Measurements from ENCODE around the gene FHIT.

Gene FHIT

DNA sequence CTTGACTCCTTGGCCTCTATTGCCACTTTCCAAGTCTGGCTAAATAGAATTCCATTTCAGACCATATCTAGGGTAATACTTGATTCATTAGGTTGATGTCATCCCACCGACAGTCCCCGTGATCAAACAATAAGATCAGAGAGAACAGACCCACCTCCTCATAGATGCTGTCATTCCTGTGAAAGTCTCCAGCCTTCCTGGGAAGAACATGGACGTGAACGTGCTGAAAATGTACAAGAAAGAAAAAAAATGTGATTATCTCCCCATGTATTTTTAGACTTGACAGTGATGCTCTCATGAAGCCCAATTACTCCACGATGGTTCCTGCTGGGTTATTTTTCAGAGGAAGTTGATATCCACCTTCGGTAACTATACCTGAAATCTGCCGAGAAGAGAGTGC lies 1329.1 kb downstream of the FHIT start:
- ATAC-seq, result no peak
- no peaks in the 10 kb centered on the region for H3K27me3 Mint-ChIP-seq
- H3K27ac Mint-ChIP-seq, result no peak overlapping the region
- H3K9me3 Mint-ChIP-seq, result no peaks in the 10 kb centered on the region
- DNase-seq, result no peak
- peaks cover 41% of the 10 kb centered on the region for H3K4me1 Mint-ChIP-seq
- H3K4me3 Mint-ChIP-seq, result no peak overlapping the region

DNA sequence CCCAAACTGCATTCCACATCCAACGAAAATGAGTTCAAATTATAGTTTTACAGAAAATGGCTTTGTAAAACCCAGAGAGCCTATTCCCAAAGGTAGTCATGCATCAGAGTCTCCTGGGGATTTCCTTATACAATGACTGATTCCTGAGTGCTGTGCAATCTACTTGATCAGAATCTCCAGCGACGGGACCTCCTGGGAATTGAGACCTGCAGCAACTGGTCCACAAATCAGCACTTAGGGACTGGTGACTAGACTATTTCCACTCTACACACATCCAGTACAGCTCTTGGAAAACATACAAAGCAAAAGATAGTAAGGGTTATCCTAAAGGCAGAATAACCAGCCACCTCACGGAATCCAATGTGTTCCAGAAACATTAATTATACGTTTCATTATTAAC lies 1330.4 kb downstream of the FHIT start:
- peaks cover 0 to 2% of the 10 kb centered on the region in 2 donors for H3K9me3 Mint-ChIP-seq
- no peak for ATAC-seq
- H3K4me1 Mint-ChIP-seq, result peaks cover 30% of the 10 kb centered on the region
- DNase-seq, result no peak
- H3K27me3 Mint-ChIP-seq, result no peaks in the 10 kb centered on the region
- H3K4me3 Mint-ChIP-seq, result no peak overlapping the region
- H3K27ac Mint-ChIP-seq, result no peak overlapping the region

DNA sequence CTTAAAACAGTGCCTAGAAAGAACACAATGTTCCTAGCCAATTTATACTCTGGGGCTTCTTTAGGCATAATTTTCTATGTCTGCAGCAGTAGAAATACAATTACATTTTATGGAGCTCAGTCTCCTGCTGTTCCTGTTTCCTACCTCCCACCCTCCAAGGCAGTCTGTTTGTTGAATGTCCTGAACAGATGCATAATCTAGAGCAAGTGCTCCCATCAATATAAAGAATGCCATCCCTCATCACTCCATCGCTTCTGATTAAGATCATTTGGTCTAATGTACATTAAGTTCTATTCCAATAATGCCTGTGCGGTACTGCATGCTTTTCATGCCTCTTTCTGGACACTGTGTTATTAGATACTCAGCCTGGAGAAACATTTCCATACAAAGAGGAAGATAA lies 1331.7 kb downstream of the FHIT start:
- DNase-seq (no peak), ATAC-seq (no peak)
- Mint-ChIP-seq H3K9me3 (peaks cover 0 to 13% of the 10 kb centered on the region in 2 donors), H3K27ac (no peak overlapping the region), H3K4me3 (no peak overlapping the region), H3K27me3 (no peaks in the 10 kb centered on the region), H3K4me1 (peaks cover 30% of the 10 kb centered on the region)

DNA sequence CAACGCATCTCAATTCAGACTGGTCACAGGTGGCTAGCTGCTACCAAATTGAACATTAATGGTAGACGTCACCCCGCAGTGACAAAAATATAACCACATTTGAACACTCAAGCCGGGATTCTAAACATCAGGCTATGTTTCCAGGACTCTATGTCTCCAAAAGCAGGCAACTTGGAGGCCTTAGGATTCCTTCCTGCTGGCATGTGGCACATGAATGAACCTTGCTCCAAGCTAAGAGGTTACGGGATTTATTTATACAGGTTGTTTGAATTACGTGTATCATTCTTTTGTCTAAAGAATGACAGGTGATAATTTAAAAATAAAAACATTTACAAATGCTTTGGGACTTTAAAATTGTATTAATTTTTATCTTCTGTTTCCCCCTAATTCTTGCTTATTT lies 1337.0 kb downstream of the FHIT start:
- no peak for DNase-seq
- ATAC-seq, result no peak
- Mint-ChIP-seq H3K9me3 (peaks cover 0 to 13% of the 10 kb centered on the region in 2 donors), H3K27ac (no peak overlapping the region), H3K27me3 (no peaks in the 10 kb centered on the region), H3K4me1 (peaks cover 13% of the 10 kb centered on the region), H3K4me3 (no peak overlapping the region)

DNA sequence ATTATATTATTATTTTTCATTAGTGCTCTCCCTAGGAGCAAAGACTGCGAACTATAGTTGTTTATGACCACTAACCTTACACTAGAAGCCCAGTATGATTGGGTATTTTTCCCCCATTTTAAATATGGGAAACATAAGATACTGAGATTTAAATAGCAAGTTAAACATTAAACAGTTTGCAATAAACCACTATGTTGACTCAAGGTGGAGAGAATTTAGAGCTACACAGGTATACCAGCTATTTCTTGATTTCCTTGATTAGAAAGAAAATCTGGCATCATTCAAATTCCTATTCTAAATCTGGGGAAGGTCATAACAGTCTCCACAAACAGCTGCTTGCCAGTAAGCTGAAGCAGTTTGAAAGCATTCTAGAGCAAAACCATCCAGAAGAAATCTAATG lies 1337.6 kb downstream of the FHIT start:
- no peak for ATAC-seq
- Mint-ChIP-seq H3K27me3 (no peaks in the 10 kb centered on the region), H3K9me3 (peaks cover 0 to 13% of the 10 kb centered on the region in 2 donors), H3K27ac (no peak overlapping the region), H3K4me1 (peaks cover 7% of the 10 kb centered on the region), H3K4me3 (no peak overlapping the region)
- no peak for DNase-seq

DNA sequence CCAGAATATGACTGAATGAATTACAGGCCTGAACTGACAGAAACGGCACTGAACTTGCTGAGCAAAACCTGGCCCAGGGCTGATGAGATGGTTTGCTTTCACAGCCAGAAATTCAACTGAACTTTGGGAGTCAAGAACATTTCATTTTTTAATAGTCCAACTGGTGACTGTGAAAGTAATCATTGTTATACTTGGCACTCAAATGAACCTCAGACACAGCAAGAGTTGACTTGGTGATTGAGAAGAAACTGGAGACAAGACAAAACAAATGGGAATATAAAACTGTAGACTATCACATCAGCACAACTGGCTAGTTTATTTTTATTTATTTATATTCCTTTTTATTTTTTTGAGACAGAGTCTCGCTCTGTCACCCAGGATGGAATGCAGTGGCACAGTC lies 1342.6 kb downstream of the FHIT start:
- no peak for ATAC-seq
- no peaks in the 10 kb centered on the region for H3K4me1 Mint-ChIP-seq
- no peak overlapping the region for H3K4me3 Mint-ChIP-seq
- DNase-seq, result no peak
- H3K27ac Mint-ChIP-seq, result no peak overlapping the region
- peaks cover 0 to 9% of the 10 kb centered on the region in 2 donors for H3K9me3 Mint-ChIP-seq
- no peaks in the 10 kb centered on the region for H3K27me3 Mint-ChIP-seq

DNA sequence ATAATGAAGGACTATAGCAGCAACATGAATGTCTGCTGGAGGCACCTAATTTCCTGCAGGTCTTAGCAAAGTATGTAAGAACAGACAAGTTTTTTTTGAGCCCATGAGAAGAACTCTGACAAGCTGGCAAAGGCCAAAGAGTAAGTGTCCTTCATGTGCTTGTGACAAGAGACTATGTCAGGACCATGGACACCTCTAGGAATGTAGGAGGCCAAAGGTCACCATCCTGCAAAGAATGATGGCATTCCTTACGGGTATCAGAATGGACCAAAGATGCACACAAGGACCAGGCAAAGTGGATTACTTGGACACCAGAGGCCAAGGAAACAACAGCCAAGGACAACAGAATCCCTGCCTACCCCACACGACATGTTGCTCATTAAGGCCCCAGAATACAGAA lies 1343.0 kb downstream of the FHIT start:
- Mint-ChIP-seq H3K4me3 (no peak overlapping the region), H3K27ac (no peak overlapping the region), H3K27me3 (no peaks in the 10 kb centered on the region), H3K9me3 (peaks cover 0 to 13% of the 10 kb centered on the region in 2 donors), H3K4me1 (no peaks in the 10 kb centered on the region)
- ATAC-seq (no peak), DNase-seq (no peak)

DNA sequence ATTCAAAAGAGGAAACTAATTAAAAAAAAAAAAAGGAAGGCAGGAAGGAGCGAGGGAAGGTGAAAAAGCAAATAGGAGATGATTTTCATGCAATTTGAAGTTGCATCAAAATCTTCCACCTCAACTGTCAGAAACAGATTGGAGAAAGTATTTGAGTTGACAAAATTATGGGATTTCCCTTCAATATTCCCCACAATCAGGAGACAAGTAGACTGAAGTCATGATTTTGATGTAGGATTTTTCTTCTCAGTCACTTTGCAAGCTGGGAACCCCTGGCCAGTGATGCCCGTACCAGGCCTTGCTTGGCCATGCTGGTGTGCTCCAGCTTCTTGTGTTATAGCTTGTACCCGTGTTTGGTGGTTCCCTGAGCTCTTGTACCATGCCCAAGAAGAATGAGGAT lies 1347.0 kb downstream of the FHIT start:
- DNase-seq, result no peak
- Mint-ChIP-seq H3K27ac (no peak overlapping the region), H3K4me1 (no peaks in the 10 kb centered on the region), H3K27me3 (no peaks in the 10 kb centered on the region), H3K4me3 (no peak overlapping the region), H3K9me3 (peaks cover 10 to 18% of the 10 kb centered on the region in 2 donors)
- ATAC-seq, result no peak

DNA sequence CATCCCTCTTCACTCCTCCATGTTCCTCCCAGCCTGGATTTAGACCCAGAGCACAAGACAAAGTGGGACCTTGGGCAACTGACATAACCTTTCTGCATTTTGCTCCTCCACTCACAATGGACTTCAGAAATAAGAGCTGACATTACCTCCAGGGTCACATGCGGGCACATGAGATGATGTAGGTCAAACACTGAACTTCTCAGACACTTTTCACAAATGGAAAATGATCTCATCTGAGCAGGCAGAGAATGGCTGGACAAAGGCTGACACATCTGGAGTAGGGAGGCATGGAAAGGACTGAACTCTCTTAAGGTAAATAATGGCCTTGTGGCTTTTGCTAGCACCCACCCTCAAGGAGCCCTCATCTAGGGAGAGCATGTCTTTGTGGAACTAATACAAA lies 1352.2 kb downstream of the FHIT start:
- ATAC-seq, result no peak
- no peak overlapping the region for H3K4me3 Mint-ChIP-seq

DNA sequence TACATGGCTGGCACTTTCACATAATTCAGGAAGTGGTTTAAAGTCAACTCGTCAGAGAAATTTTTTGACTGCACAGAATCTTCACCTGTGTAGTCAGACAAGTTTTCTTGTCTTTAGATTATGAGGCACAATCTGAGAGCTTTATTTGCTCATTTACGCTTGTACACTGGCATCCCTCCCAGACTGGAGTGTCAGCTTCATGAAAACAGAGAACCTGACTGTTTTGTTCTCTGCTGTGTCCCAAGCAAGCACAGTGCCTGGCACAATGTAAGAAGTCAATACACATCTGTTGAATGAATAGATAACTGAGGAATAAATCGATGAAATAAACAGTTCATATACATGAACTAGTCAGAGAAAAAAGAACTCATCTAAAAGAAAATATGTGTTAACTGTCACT lies 1355.3 kb downstream of the FHIT start:
- peak; percentile 33 for ATAC-seq
- peaks cover 4% of the 10 kb centered on the region in 2 donors for H3K9me3 Mint-ChIP-seq
- H3K4me3 Mint-ChIP-seq, result no peak overlapping the region
- no peaks in the 10 kb centered on the region for H3K27me3 Mint-ChIP-seq
- no peak overlapping the region for H3K27ac Mint-ChIP-seq
- no peak for DNase-seq
- H3K4me1 Mint-ChIP-seq, result peaks cover 13% of the 10 kb centered on the region

More for the DNA sequence above, 1352.2 kb downstream of the FHIT start:
- no peak overlapping the region for H3K27ac Mint-ChIP-seq
- no peaks in the 10 kb centered on the region for H3K27me3 Mint-ChIP-seq
- no peak for DNase-seq
- peaks cover 13% of the 10 kb centered on the region for H3K4me1 Mint-ChIP-seq
- H3K9me3 Mint-ChIP-seq, result peaks cover 10 to 13% of the 10 kb centered on the region in 2 donors

DNA sequence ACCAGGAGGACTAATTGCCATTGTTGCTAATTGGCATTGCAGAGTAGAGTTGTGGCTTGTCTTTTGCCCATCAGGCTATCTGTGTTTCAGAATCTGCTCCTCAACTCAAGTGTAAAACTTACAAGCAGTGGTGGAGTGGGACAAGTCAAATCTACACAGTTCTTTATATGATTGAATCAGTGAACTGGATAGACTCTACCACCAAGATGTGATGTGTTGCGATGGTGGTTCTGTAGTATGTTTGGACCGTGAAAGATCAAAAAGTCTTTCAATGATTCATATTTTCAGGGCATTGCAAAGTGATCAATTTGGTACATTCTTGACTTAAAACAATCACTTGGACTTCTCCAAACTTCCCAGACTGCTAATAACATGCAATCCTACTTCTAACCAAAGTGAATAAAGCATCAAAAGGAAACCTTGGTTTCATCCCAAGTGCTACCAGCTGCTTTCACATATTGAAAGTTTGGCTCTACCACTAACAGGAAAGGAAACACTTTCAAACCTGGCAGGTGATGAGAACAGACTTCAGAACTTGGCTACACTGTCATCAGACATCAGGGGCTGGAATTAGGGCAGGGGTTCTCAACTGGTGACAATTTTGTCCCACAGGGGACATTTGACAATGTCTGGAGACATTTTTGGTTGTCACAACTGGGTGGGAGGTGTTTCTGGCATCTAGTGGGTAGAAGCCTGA lies 1356.7 kb downstream of the FHIT start:
- H3K4me1 Mint-ChIP-seq, result peaks cover 13% of the 10 kb centered on the region
- DNase-seq (no peak), ATAC-seq (peak; percentile 64)
- no peaks in the 10 kb centered on the region for H3K9me3 Mint-ChIP-seq
- H3K4me3 Mint-ChIP-seq, result no peak overlapping the region
- H3K27me3 Mint-ChIP-seq, result no peaks in the 10 kb centered on the region
- peak overlapping the region; percentile 32 to 47 for H3K27ac Mint-ChIP-seq

DNA sequence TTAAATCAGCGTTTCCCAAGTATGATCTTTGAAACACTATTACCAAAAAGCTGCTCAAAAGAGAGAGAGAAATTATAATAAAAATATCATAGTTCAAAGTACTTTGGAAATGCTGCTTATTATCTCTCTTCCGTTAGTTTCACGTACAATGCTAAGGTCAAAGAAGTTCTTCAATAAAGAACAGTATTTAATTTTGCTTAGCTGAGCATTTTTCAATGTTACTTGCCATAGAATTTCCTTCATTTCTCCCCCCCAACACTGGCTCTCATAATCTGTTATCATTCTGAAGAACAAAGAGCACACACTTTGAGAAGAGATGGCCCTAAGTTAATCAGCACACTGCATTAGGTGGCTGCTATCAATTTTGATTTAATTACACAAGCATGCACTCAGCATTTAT lies 1360.6 kb downstream of the FHIT start:
- no peak overlapping the region for H3K4me3 Mint-ChIP-seq
- DNase-seq (no peak), ATAC-seq (no peak)
- H3K27me3 Mint-ChIP-seq, result no peaks in the 10 kb centered on the region
- H3K4me1 Mint-ChIP-seq, result peaks cover 21% of the 10 kb centered on the region
- no peaks in the 10 kb centered on the region for H3K9me3 Mint-ChIP-seq
- H3K27ac Mint-ChIP-seq, result no peak overlapping the region

DNA sequence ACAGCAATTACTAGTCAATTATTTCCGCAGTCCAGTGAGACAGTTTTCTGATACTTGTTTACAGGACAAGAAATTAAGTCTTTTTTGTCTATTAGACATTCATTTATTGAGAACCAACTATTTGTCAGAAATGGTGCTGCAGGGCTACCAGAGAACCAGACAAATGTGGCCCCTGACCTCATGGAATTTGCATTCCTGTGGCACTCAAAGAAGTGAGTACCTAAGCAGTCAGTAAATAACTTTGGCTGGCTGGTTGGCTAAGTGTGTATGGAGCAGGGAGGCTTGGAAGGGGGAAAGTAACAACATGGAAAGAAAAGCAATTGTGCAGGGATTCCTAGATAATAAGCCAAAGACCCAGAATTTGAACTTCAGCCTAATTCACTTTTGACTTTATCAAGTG lies 1364.5 kb downstream of the FHIT start:
- Mint-ChIP-seq H3K4me1 (peaks cover 23% of the 10 kb centered on the region), H3K9me3 (peaks cover 0 to 14% of the 10 kb centered on the region in 2 donors), H3K27me3 (no peaks in the 10 kb centered on the region), H3K4me3 (no peak overlapping the region), H3K27ac (no peak overlapping the region)
- no peak for DNase-seq
- ATAC-seq, result no peak

DNA sequence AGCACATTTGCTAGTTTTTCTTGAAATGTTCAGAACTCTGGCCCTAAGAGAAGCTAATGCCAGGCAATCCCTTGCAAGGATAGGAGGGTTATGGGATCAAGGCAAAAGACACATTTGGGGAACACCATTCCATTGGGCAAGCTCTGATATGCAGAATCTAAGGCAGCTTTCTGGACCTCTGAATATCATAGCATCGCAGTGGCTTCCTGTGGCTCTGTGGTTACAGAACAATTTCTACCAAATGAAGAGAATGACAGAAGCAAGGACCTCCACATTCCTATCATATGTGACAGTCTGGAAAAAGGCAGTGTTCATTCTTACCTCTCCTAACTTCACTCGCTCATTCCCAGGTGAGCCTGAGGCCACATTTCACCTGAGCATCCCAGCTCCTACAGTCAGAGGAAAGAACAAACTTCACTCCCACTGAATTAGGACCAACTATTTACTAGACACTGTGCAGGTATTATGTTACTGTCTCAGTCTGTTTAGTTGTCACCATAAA lies 1365.3 kb downstream of the FHIT start:
- H3K4me1 Mint-ChIP-seq, result peaks cover 23% of the 10 kb centered on the region
- no peaks in the 10 kb centered on the region for H3K27me3 Mint-ChIP-seq
- no peak overlapping the region for H3K4me3 Mint-ChIP-seq
- no peak for ATAC-seq
- no peak overlapping the region for H3K27ac Mint-ChIP-seq
- H3K9me3 Mint-ChIP-seq, result peaks cover 0 to 14% of the 10 kb centered on the region in 2 donors
- no peak for DNase-seq

DNA sequence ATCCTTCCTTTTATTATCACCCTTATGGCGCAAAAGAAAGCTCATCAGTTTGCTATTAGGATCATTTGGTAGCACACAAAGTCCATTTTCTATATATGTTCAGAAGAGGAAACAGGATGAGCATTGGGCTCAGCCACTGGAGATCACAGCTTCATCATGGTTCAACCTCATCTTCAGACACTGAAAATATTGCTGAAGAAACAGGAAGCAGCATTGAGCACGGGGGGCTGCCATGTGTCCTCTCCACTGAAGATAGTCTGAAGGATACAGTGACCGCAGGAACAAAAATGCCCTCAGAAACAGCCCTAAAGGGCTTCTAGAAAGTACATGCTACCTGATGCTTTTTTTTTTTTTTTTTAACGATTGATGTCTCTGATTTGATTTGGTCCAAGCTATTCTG lies 1366.2 kb downstream of the FHIT start:
- DNase-seq (no peak), ATAC-seq (no peak)
- H3K27me3 Mint-ChIP-seq, result no peaks in the 10 kb centered on the region
- peaks cover 26% of the 10 kb centered on the region for H3K4me1 Mint-ChIP-seq
- H3K4me3 Mint-ChIP-seq, result no peak overlapping the region
- no peak overlapping the region for H3K27ac Mint-ChIP-seq
- peaks cover 0 to 14% of the 10 kb centered on the region in 2 donors for H3K9me3 Mint-ChIP-seq

DNA sequence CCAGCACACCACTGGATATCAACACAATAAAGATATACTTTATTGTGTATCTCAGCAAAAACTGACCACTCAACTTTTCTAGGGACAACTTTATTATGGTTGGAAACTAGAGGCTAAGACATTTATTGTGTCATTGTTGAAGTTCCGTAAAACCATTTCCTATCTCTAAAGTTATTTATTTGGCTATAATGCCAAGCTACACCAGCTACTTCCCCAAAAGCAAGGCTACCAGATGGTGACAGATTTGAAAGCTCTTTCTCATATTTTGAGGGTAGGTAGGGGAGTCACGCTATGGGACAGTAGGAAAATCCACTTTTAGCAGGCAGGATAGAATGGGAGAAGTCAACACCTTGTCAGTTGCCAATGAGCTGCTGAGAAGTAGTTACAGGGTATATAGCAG lies 1366.8 kb downstream of the FHIT start:
- Mint-ChIP-seq H3K4me3 (no peak overlapping the region), H3K4me1 (peaks cover 29% of the 10 kb centered on the region), H3K27me3 (no peaks in the 10 kb centered on the region), H3K9me3 (peaks cover 0 to 14% of the 10 kb centered on the region in 2 donors), H3K27ac (no peak overlapping the region)
- DNase-seq (no peak), ATAC-seq (no peak)

DNA sequence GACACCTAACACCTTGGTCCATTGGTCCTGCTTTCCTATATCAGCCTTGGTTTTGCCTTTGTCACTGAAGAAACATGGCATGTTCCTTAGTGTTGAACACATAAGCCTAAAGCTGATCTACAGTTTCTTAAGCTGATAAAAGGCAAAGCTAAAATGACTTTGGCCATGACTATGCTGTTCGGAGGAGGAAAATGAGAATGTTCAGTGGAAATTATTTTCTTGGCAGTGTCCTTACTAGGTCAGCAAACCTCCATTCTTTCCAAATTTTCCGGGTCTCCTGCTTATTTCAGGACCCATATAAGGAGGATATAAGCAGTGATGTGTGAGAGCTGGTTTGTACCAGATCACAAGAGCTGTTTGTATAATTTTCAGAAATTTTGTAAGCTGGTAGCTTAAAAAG lies 1368.5 kb downstream of the FHIT start:
- H3K27me3 Mint-ChIP-seq, result no peaks in the 10 kb centered on the region
- no peak for DNase-seq
- no peak overlapping the region for H3K27ac Mint-ChIP-seq
- no peak overlapping the region for H3K4me3 Mint-ChIP-seq
- peaks cover 29% of the 10 kb centered on the region for H3K4me1 Mint-ChIP-seq
- no peak for ATAC-seq
- H3K9me3 Mint-ChIP-seq, result peaks cover 0 to 14% of the 10 kb centered on the region in 2 donors
